T-helper 17 cell (primary cell): ENCODE data around the gene SLC25A42. TPM values are rescaled to one million over a fixed set of nuclear protein-coding genes. Genes with fewer than 3 reads are reported as not detected.
"Not testable (repeated sequence)": the region's sequence is repeated elsewhere in the genome, so short reads cannot be mapped to it uniquely, and the experiment has no call there.

Source experiments
- ATAC-seq: fragments of 150-1000 bp; cut with Tn5 transposase; 2 replicates; pipeline ENCODE4 v1.10.0; 2021; ENCODE audit warnings: mild to moderate bottlenecking, moderate library complexity
- DNase-seq, 3 donors: peaks; one replicate each; pipeline versions ENCODE4 v3.0.0 to v3.0.0-alpha.2; 2020 to 2021
- H3K9me3 ChIP-seq: one replicate; pipeline ENCODE4 v1.7.0; 2013; ENCODE audit warnings: low read length, mild to moderate bottlenecking; ENCODE audit not compliant: control insufficient read depth, poor library complexity, severe bottlenecking
- H3K27ac Mint-ChIP-seq: one replicate; pipeline ENCODE4 v1.8.0; 2022; ENCODE audit warnings: mild to moderate bottlenecking, moderate library complexity, mixed read lengths
- H3K27me3 Mint-ChIP-seq: one replicate; pipeline ENCODE4 v1.8.0; 2022; ENCODE audit warnings: mixed read lengths
- H3K36me3 Mint-ChIP-seq: one replicate; pipeline ENCODE4 v1.8.0; 2022; ENCODE audit warnings: low read depth, mixed read lengths
- H3K4me1 Mint-ChIP-seq: one replicate; pipeline ENCODE4 v1.8.0; 2022; ENCODE audit warnings: mild to moderate bottlenecking, mixed read lengths
- H3K4me3 Mint-ChIP-seq: one replicate; pipeline ENCODE4 v1.8.0; 2022; ENCODE audit warnings: mild to moderate bottlenecking, moderate library complexity, mixed read lengths
- total RNA-seq, 4 donors: library from RNA in 2 of 4; stranded (reverse) in 2 of 4; gene quantifications; one replicate each; pipeline ENCODE4 v1.2.3 and lab custom pipeline; 2022 to 2026

The SLC25A42 gene
- total RNA-seq, 2 donors from 2014 or later, result 17.1 to 18.9 TPM

DNA sequence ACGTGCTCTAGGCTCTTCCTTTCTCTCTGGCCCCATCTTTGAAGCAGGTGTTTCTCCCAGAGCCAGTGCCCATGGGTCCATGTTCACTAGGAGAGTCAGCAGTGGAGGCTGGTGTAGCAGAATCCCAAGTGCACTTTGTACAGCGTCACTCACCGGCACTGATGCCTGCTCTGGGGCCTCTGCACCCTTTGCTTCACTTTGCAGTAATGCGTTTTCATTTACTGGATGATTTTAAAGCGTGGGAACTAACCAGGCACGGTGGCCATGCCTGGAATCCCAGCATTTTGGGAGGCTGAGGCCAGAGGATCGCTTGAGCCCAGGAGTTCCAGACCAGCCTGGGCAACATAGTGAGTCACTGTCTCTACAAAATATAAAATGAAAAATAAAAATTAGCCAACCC lies 30.7 kb downstream of the SLC25A42 start:
- DNase-seq, result no peak
- H3K9me3 ChIP-seq, result no peaks in the 10 kb centered on the region
- no peak for ATAC-seq
- H3K4me1 Mint-ChIP-seq, result peaks cover 4% of the 10 kb centered on the region
- H3K4me3 Mint-ChIP-seq, result no peak overlapping the region
- H3K27me3 Mint-ChIP-seq, result no peaks in the 10 kb centered on the region
- no peaks in the 10 kb centered on the region for H3K36me3 Mint-ChIP-seq
- H3K27ac Mint-ChIP-seq, result peak overlapping the region; percentile 43

DNA sequence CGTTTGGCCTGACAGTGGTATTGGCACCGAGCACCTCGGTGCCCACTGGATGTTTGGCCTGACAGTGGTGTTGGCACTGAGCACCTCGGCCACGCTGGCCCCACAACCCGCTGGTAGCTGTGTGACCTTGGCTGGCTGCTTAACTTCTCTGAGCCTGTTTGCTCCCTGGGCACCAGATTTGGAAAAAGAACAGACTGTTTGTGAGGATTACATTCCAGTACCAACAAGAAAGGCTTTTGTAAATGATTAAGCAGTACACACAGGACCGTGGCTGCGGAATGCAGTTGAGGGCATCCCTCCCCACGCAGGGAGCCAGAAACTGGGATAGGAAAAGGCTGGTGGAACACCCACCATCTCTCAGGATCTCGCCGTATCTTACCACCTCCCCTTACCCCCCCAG lies 31.9 kb downstream of the SLC25A42 start:
- ATAC-seq, result no peak
- H3K36me3 Mint-ChIP-seq, result peaks cover 4% of the 10 kb centered on the region

GRCh38 chr19:19096641-19097627 lies 33.1 kb downstream of the SLC25A42 start:
- no peaks in the 10 kb centered on the region for H3K27me3 Mint-ChIP-seq
- no peak overlapping the region for H3K27ac Mint-ChIP-seq
- peaks cover 4% of the 10 kb centered on the region for H3K36me3 Mint-ChIP-seq
- peaks cover 6% of the 10 kb centered on the region for H3K4me1 Mint-ChIP-seq
- H3K9me3 ChIP-seq, result no peaks in the 10 kb centered on the region
- DNase-seq (no peak), ATAC-seq (no peak)
- H3K4me3 Mint-ChIP-seq, result no peak overlapping the region

More for the DNA sequence above, 31.9 kb downstream of the SLC25A42 start:
- H3K9me3 ChIP-seq, result no peaks in the 10 kb centered on the region
- Mint-ChIP-seq H3K4me1 (peaks cover 6% of the 10 kb centered on the region), H3K27me3 (no peaks in the 10 kb centered on the region), H3K27ac (no peak overlapping the region), H3K4me3 (no peak overlapping the region)
- DNase-seq, result no peak

- ATAC-seq, result no peak
- H3K27me3 Mint-ChIP-seq, result no peaks in the 10 kb centered on the region
- no peak overlapping the region for H3K27ac Mint-ChIP-seq
- peaks cover 4% of the 10 kb centered on the region for H3K36me3 Mint-ChIP-seq
- H3K9me3 ChIP-seq, result no peaks in the 10 kb centered on the region
- DNase-seq, result no peak
- peaks cover 6% of the 10 kb centered on the region for H3K4me1 Mint-ChIP-seq
- no peak overlapping the region for H3K4me3 Mint-ChIP-seq
These were observed 34.4 kb downstream of the SLC25A42 start for GRCh38 chr19:19098084-19098702.

DNA sequence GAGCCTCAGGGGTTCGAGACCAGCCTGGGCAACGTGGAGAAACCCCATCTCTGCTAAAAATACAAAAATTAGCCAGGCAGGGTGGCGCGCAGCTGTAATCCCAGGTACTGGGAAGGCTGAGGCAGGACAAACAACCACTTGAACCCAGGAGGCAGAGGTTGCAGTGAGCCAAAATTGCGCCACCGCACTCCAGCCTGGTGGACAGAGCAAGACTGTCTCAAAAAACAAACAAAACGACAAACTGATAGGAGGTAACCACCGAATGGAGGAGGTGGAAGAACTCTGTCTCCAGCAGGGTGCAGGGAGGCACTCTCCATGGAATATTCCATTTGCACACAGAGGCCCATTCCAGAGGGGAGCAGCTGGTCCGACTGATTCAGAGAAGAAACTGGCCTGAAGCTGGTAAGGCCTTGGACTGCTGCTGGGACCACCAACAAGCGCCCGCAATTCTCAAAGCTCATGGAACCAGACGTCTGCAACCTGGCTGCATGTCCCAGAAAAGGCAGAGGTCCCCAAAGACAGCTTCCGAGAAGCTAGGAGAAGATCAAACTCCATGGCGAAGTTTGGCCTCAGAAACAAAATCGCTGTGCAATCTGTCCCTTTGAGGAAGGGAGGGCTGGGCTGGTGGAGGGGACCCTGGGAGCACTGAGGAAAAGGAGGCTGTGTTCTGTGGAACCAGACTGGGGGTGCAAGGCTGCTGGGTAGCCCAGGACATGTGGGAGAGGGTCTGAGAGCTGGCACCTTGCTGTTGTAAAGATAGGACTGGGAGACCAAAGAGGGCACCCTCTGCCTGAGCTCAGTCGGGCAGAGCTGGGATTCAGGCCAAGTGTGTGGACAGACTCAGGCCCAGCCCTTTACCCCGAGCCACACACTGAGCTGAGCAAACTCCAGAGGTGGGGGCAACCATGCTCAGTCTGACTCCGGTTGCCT lies 35.2 kb downstream of the SLC25A42 start:
- peaks cover 6% of the 10 kb centered on the region for H3K4me1 Mint-ChIP-seq
- H3K27me3 Mint-ChIP-seq, result no peaks in the 10 kb centered on the region
- H3K36me3 Mint-ChIP-seq, result peaks cover 4% of the 10 kb centered on the region
- no peaks in the 10 kb centered on the region for H3K9me3 ChIP-seq
- no peak for ATAC-seq
- H3K4me3 Mint-ChIP-seq, result no peak overlapping the region
- no peak for DNase-seq
- H3K27ac Mint-ChIP-seq, result no peak overlapping the region

- ATAC-seq (no peak), DNase-seq (no peak)
- Mint-ChIP-seq H3K27ac (no peak overlapping the region), H3K4me3 (no peak overlapping the region), H3K4me1 (peaks cover 5% of the 10 kb centered on the region), H3K36me3 (peaks cover 4% of the 10 kb centered on the region), H3K27me3 (no peaks in the 10 kb centered on the region)
- H3K9me3 ChIP-seq, result no peaks in the 10 kb centered on the region
These were observed 37.7 kb downstream of the SLC25A42 start for GRCh38 chr19:19101540-19101939.

- H3K27me3 Mint-ChIP-seq, DNase-seq, ATAC-seq, H3K4me3 Mint-ChIP-seq, H3K27ac Mint-ChIP-seq, H3K9me3 ChIP-seq, H3K4me1 Mint-ChIP-seq, H3K36me3 Mint-ChIP-seq: not testable (repeated sequence)
These were observed 38.8 kb downstream of the SLC25A42 start for GRCh38 chr19:19102566-19102965.

GRCh38 chr19:19103167-19103566 lies 39.4 kb downstream of the SLC25A42 start:
- ATAC-seq, result no peak
- no peaks in the 10 kb centered on the region for H3K9me3 ChIP-seq
- Mint-ChIP-seq H3K36me3 (peaks cover 4% of the 10 kb centered on the region), H3K27me3 (no peaks in the 10 kb centered on the region), H3K27ac (no peak overlapping the region), H3K4me3 (no peak overlapping the region), H3K4me1 (peaks cover 5% of the 10 kb centered on the region)
- no peak for DNase-seq

GRCh38 chr19:19105365-19106055 lies 41.7 kb downstream of the SLC25A42 start:
- peaks cover 8% of the 10 kb centered on the region for H3K4me1 Mint-ChIP-seq
- no peak overlapping the region for H3K4me3 Mint-ChIP-seq
- ATAC-seq (no peak), DNase-seq (no peak)
- no peaks in the 10 kb centered on the region for H3K27me3 Mint-ChIP-seq
- H3K27ac Mint-ChIP-seq, result no peak overlapping the region
- peaks cover 2% of the 10 kb centered on the region for H3K36me3 Mint-ChIP-seq
- no peaks in the 10 kb centered on the region for H3K9me3 ChIP-seq

DNA sequence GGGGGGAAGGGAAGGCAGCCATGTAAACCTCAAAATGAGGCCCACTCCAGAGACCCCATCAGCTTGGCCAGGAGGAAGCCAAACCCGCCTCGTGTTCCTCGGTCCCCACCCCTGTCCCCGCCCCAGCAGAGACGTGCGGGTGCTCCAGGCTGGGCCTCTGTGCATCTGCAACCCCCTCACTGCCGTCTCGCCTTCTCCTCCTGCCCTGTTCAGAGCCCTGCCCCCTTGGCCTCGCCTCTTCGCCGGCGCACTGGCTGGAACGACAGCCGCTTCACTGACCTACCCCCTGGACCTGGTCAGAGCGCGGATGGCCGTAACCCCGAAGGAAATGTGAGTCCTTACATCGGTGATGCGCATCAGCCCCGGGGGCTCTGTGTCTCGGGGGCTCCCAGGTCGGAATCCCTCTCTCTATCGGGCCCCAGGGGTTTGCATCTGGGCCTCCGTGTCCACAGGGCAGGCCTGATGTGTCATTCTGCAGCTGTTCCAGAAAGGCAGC lies 42.3 kb downstream of the SLC25A42 start:
- H3K4me1 Mint-ChIP-seq, result peaks cover 8% of the 10 kb centered on the region
- H3K36me3 Mint-ChIP-seq, result no peaks in the 10 kb centered on the region
- H3K27ac Mint-ChIP-seq, result peak overlapping the region; percentile 29
- DNase-seq (no peak), ATAC-seq (no peak)
- no peaks in the 10 kb centered on the region for H3K9me3 ChIP-seq
- H3K27me3 Mint-ChIP-seq, result no peaks in the 10 kb centered on the region
- no peak overlapping the region for H3K4me3 Mint-ChIP-seq

DNA sequence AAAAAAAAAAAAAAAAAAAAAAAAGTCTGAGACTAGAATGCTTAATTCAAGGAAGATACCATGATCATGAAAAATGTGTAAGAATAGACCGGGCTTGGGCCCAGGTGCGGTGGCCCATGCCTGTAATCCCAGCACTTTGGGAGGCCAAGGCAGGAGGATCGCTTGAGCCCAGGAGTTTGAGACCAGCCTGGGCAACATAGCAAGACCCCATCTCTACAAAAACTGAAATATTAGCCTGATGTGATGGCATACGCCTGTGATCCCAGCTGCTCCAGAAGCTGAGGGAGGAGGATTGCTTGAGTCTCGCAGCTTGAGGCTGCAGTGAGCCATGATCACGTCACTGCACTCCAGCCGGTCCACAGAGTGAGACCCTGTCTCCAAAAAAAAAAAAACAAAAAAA lies 43.1 kb downstream of the SLC25A42 start:
- not testable (repeated sequence) for H3K4me3 Mint-ChIP-seq, DNase-seq, H3K4me1 Mint-ChIP-seq, H3K36me3 Mint-ChIP-seq, H3K9me3 ChIP-seq, ATAC-seq, H3K27me3 Mint-ChIP-seq
- H3K27ac Mint-ChIP-seq, result peak overlapping the region; percentile 29

DNA sequence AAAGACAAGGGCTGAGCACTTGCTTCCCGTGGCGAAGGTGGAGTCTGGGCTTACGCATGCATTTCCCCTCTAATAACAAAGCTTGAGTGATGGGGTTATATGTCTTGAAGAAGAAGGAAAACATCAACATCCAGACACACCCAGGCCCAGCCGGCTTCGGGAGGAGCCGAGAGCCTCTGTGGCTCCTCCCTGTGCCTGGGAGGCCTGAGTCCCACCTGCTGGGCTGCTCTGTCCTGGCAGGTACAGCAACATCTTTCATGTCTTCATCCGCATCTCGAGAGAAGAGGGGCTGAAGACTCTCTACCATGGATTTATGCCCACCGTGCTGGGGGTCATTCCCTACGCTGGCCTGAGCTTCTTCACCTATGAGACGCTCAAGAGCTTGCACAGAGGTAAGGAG lies 43.9 kb downstream of the SLC25A42 start:
- Mint-ChIP-seq H3K4me1 (peaks cover 8% of the 10 kb centered on the region), H3K27ac (peak overlapping the region; percentile 29), H3K4me3 (peak overlapping the region; percentile 21), H3K27me3 (no peaks in the 10 kb centered on the region), H3K36me3 (no peaks in the 10 kb centered on the region)
- no peak for ATAC-seq
- H3K9me3 ChIP-seq, result no peaks in the 10 kb centered on the region
- DNase-seq, result no peak
